Trophoblast cell (in vitro differentiated cells and primary cell): Measurements from ENCODE around the gene MTMR3. TPM values are rescaled to one million over a fixed set of nuclear protein-coding genes. Genes with fewer than 3 reads are reported as not detected.
"Not testable (repeated sequence)": the region's sequence is repeated elsewhere in the genome, so short reads cannot be mapped to it uniquely, and the experiment has no call there.

ENCODE experiments used
- DNase-seq, 2 donors: peaks; one replicate each; pipeline ENCODE4 v3.0.0-alpha.2; 2016
- H2AFZ ChIP-seq: 2 replicates; pipeline ENCODE4 v1.6.1; 2013; ENCODE audit warnings: low read length, moderate library complexity, mild to moderate bottlenecking; ENCODE audit not compliant: insufficient read depth, poor library complexity
- H2AK5ac ChIP-seq: 2 replicates; pipeline ENCODE4 v1.6.1; 2013; ENCODE audit warnings: mild to moderate bottlenecking, low read length
- H2BK120ac ChIP-seq: 2 replicates; pipeline ENCODE4 v1.6.1; 2013; ENCODE audit warnings: low read length, mild to moderate bottlenecking, moderate library complexity; ENCODE audit not compliant: insufficient read depth, poor library complexity
- H2BK12ac ChIP-seq: 2 replicates; pipeline ENCODE4 v1.6.1; 2013; ENCODE audit warnings: mild to moderate bottlenecking, low read length, moderate library complexity
- H2BK5ac ChIP-seq: 2 replicates; pipeline ENCODE4 v1.6.1; 2013; ENCODE audit warnings: low read length, low read depth, moderate library complexity, mild to moderate bottlenecking; ENCODE audit not compliant: poor library complexity
- H3K14ac ChIP-seq: 2 replicates; pipeline ENCODE4 v1.6.1; 2013; ENCODE audit warnings: mild to moderate bottlenecking, low read length
- H3K18ac ChIP-seq: 2 replicates; pipeline ENCODE4 v1.6.1; 2013; ENCODE audit warnings: mild to moderate bottlenecking, low read length
- H3K23ac ChIP-seq: 2 replicates; pipeline ENCODE4 v1.6.1; 2013; ENCODE audit warnings: low read length
- H3K27ac ChIP-seq: 2 replicates; pipeline ENCODE4 v1.5.1; 2013; ENCODE audit warnings: low read depth, mild to moderate bottlenecking, inconsistent platforms, low read length, moderate library complexity
- H3K27me3 ChIP-seq: 2 replicates; pipeline ENCODE4 v1.6.1; 2013; ENCODE audit warnings: inconsistent platforms, mild to moderate bottlenecking, low read length, moderate library complexity; ENCODE audit not compliant: insufficient read depth
- H3K36me3 ChIP-seq, 2 experiments: 1 replicate in 1 of 2; 2 replicates in 1 of 2; pipeline ENCODE4 v1.6.1; 2013; ENCODE audit warnings: low read length in 2 of 2, mild to moderate bottlenecking in 2 of 2, moderate library complexity in 1 of 2; ENCODE audit not compliant: insufficient read depth in 2 of 2, control insufficient read depth in 1 of 2
- H3K4ac ChIP-seq: 2 replicates; pipeline ENCODE4 v1.6.1; 2013; ENCODE audit warnings: low read depth, mild to moderate bottlenecking, low read length, moderate library complexity
- H3K4me1 ChIP-seq, 2 experiments: 1 replicate in 1 of 2; 2 replicates in 1 of 2; pipeline ENCODE4 v1.6.1; 2013; ENCODE audit warnings: low read length in 2 of 2, mild to moderate bottlenecking in 2 of 2, moderate library complexity in 1 of 2; ENCODE audit not compliant: insufficient read depth in 2 of 2, control insufficient read depth in 1 of 2
- H3K4me2 ChIP-seq: 2 replicates; pipeline ENCODE4 v1.6.1; 2013; ENCODE audit warnings: inconsistent platforms, mild to moderate bottlenecking, low read length, moderate library complexity
- H3K4me3 ChIP-seq: 2 replicates; pipeline ENCODE4 v1.5.1; 2013; ENCODE audit warnings: mild to moderate bottlenecking, low read depth, low read length, inconsistent platforms
- H3K79me1 ChIP-seq: one replicate; pipeline ENCODE4 v1.6.1; 2013; ENCODE audit warnings: low read length
- H3K79me2 ChIP-seq: 2 replicates; pipeline ENCODE4 v1.6.1; 2013; ENCODE audit warnings: low read length, mild to moderate bottlenecking; ENCODE audit not compliant: control insufficient read depth, insufficient read depth, poor library complexity
- H3K9ac ChIP-seq: 2 replicates; pipeline ENCODE4 v1.6.1; 2013; ENCODE audit warnings: mild to moderate bottlenecking, low read length
- H3K9me3 ChIP-seq: 2 replicates; pipeline ENCODE4 v1.6.1; 2013; ENCODE audit warnings: low read depth, mild to moderate bottlenecking, control low read depth, inconsistent platforms, low read length; ENCODE audit not compliant: insufficient read depth
- H4K12ac ChIP-seq: 2 replicates; pipeline ENCODE4 v1.6.1; 2013; ENCODE audit warnings: low read depth, mild to moderate bottlenecking, low read length, moderate library complexity
- H4K8ac ChIP-seq: 2 replicates; pipeline ENCODE4 v1.6.1; 2013; ENCODE audit warnings: low read depth, mild to moderate bottlenecking, low read length, moderate library complexity
- H4K91ac ChIP-seq: one replicate; pipeline ENCODE4 v1.6.1; 2013; ENCODE audit warnings: low read depth, mild to moderate bottlenecking, low read length, moderate library complexity
- WGBS: extraction: QIAGEN DNeasy Blood & Tissue Kit; methylation state at CpG from one replicate; pipeline ENCODE4 v1.1.7; 2013; ENCODE audit warnings: missing lambda C conversion rate; ENCODE audit not compliant: insufficient read length, insufficient coverage; ENCODE audit errors: extremely low coverage; 5-methylcytosine and 5-hydroxymethylcytosine counted together
- polyA plus RNA-seq: library from polyadenylated mRNA; stranded (reverse); fragments of 200-250 nt; gene quantifications from 2 replicates; pipeline ENCODE4 v1.2.3, GENCODE V29; 2013

The MTMR3 gene
- 18.1 and 18.2 TPM in 2 replicates for polyA plus RNA-seq

- H3K4me1 ChIP-seq, result no peaks in the 10 kb centered on the region
- H2AK5ac ChIP-seq, result peak within 1 kb of the TSS; percentile 99
- peak within 1 kb of the TSS; percentile 98 for H3K18ac ChIP-seq
- peak within 1 kb of the TSS; percentile 100 for H2AFZ ChIP-seq
- peak within 1 kb of the TSS; percentile 99 for H3K4ac ChIP-seq
- DNase-seq, result peak; percentile 91 to 96
- peak within 1 kb of the TSS; percentile 96 for H3K9ac ChIP-seq
- peak within 1 kb of the TSS; percentile 98 for H3K4me3 ChIP-seq
- H2BK120ac ChIP-seq, result peak within 1 kb of the TSS; percentile 98
- H3K79me2 ChIP-seq, result peaks cover 8% of the 10 kb centered on the region
- H3K14ac ChIP-seq, result peak within 1 kb of the TSS; percentile 100
- H2BK5ac ChIP-seq, result peak within 1 kb of the TSS; percentile 99
- peaks cover 7% of the 10 kb centered on the region for H3K79me1 ChIP-seq
- no peaks in the 10 kb centered on the region for H3K9me3 ChIP-seq
- peak within 1 kb of the TSS; percentile 73 for H3K4me2 ChIP-seq
- peak within 1 kb of the TSS; percentile 99 for H4K12ac ChIP-seq
- peak within 1 kb of the TSS; percentile 96 for H4K8ac ChIP-seq
- WGBS, result no CpG with 5 or more reads among the region's 82 CpGs
- no peaks in the 10 kb centered on the region for H3K27me3 ChIP-seq
- H3K36me3 ChIP-seq, result no peaks in the 10 kb centered on the region
- H4K91ac ChIP-seq, result peak within 1 kb of the TSS; percentile 99
- H3K23ac ChIP-seq, result no peak within 1 kb of the TSS
- peak within 1 kb of the TSS; percentile 94 for H3K27ac ChIP-seq
- peak within 1 kb of the TSS; percentile 46 for H2BK12ac ChIP-seq
Observed at GRCh38 chr22:29883045-29883774, at the start of gene MTMR3. Gene MTMR3 (plus strand): TSS chr22:29883174. CDS start chr22:29971060, 87,886 bp downstream.

DNA sequence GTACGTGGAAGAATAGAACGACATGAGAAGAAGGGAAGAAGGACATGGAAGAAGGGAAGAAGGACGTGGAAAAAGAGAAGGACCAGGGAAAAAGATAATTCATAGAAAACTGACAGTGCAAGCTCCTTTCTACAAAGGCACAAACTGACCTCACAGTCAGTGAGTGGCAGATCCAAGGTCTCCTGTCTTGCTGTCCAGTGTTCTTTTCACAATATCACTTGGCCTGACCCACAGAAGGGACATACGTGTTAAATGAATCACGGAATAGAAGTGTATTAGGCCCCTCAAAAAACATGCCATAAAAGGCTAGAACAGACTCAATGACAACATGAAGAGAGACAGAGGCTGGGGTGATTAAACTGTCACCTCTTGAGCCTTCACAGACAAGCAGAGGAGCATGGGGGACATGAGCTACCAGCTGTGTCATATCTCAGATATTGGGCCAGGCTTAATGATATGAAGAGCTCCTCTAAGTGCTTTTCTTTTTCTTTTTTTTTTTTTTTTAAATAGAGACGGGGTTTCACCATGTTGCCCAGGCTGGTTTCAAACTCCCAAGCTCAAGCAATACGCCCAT lies 49.5 kb upstream of the MTMR3 start:
- H2AFZ ChIP-seq, result no peak overlapping the region
- no peak for DNase-seq
- no peak overlapping the region for H2BK5ac ChIP-seq
- peaks cover 11 to 21% of the 10 kb centered on the region in 2 experiments for H3K36me3 ChIP-seq
- no peak overlapping the region for H4K8ac ChIP-seq
- no peak overlapping the region for H3K9ac ChIP-seq
- H4K12ac ChIP-seq, result no peak overlapping the region
- no peak overlapping the region for H3K4me3 ChIP-seq
- no peak overlapping the region for H3K14ac ChIP-seq
- no peak overlapping the region for H2BK120ac ChIP-seq
- H3K4ac ChIP-seq, result no peak overlapping the region
- H3K9me3 ChIP-seq, result no peaks in the 10 kb centered on the region
- H4K91ac ChIP-seq, result no peak overlapping the region
- no peak overlapping the region for H3K4me2 ChIP-seq
- peaks cover 5% of the 10 kb centered on the region for H3K79me2 ChIP-seq
- no CpG with 5 or more reads among the region's 7 CpGs for WGBS
- H3K18ac ChIP-seq, result no peak overlapping the region
- H3K79me1 ChIP-seq, result peaks cover 4% of the 10 kb centered on the region
- H3K27ac ChIP-seq, result no peak overlapping the region
- H3K27me3 ChIP-seq, result no peaks in the 10 kb centered on the region
- no peak overlapping the region for H2AK5ac ChIP-seq
- H3K4me1 ChIP-seq, result peaks cover 5% of the 10 kb centered on the region in 2 experiments
- no peak overlapping the region for H2BK12ac ChIP-seq
- no peak overlapping the region for H3K23ac ChIP-seq

GRCh38 chr22:29834046-29834445 lies 48.9 kb upstream of the MTMR3 start:
- Histone ChIP-seq H3K9ac (no peak overlapping the region), H3K4me1 (peaks cover 6 to 7% of the 10 kb centered on the region in 2 experiments), H3K79me1 (peaks cover 4% of the 10 kb centered on the region), H3K4ac (no peak overlapping the region), H2AFZ (no peak overlapping the region), H4K12ac (no peak overlapping the region), H2BK5ac (no peak overlapping the region), H4K91ac (no peak overlapping the region), H2AK5ac (no peak overlapping the region), H3K4me3 (no peak overlapping the region), H3K27me3 (no peaks in the 10 kb centered on the region), H3K23ac (no peak overlapping the region), H4K8ac (no peak overlapping the region), H3K14ac (no peak overlapping the region), H3K4me2 (no peak overlapping the region), H2BK120ac (no peak overlapping the region), H3K36me3 (peaks cover 11 to 20% of the 10 kb centered on the region in 2 experiments), H3K9me3 (no peaks in the 10 kb centered on the region), H3K27ac (no peak overlapping the region), H2BK12ac (no peak overlapping the region), H3K79me2 (peaks cover 5% of the 10 kb centered on the region), H3K18ac (no peak overlapping the region)
- WGBS, result no CpG with 5 or more reads among the region's 1 CpG
- no peak for DNase-seq

DNA sequence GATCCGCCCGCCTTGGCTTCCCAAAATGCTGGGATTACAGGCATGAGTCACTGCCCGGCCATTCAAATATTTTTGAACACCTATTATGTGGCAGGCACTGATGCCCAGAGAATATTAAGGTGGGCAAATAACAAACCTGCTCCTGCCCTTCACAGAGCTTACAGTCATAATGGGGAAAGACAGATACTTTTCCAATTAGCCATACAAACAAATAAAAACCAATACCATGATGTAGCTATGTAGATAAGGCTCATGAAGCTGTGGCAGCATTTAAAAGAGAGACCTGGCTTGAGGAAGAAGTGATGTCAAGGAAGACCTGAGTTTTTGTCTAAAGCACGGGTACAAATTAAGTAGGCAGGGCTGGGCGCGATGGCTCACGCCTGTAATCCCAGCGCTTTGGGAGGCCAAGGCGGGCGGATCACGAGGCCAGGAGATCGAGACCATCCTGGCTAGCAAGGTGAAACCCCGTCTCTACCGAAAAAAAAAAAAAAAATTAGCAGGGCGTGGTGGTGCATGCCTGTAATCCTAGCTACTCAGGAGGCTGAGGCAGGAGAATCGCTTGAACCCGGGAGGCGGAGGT lies 46.1 kb upstream of the MTMR3 start:
- H2AFZ ChIP-seq, H4K91ac ChIP-seq, H3K27me3 ChIP-seq, H3K23ac ChIP-seq, H3K36me3 ChIP-seq, H4K12ac ChIP-seq, H3K4me3 ChIP-seq, H3K14ac ChIP-seq, H2AK5ac ChIP-seq, H2BK12ac ChIP-seq, H3K9ac ChIP-seq, H2BK5ac ChIP-seq, H3K18ac ChIP-seq, H4K8ac ChIP-seq, H3K79me1 ChIP-seq, H2BK120ac ChIP-seq, H3K4ac ChIP-seq, H3K9me3 ChIP-seq, H3K27ac ChIP-seq, H3K79me2 ChIP-seq, H3K4me1 ChIP-seq: not testable (repeated sequence)
- no CpG with 5 or more reads among the region's 18 CpGs for WGBS
- peak overlapping the region; percentile 74 for H3K4me2 ChIP-seq
- DNase-seq, result peak; percentile 68 to 89
